HG02642 (cell line): ENCODE measurements around the gene NIF3L1.

Source experiments
- ATAC-seq: cut with Tn5 transposase; IDR thresholded peaks from one replicate; pipeline ENCODE4 v1.9.1; 2021; ENCODE audit warnings: mild to moderate bottlenecking; ENCODE audit not compliant: unreplicated experiment, poor library complexity

Gene NIF3L1, protein sequence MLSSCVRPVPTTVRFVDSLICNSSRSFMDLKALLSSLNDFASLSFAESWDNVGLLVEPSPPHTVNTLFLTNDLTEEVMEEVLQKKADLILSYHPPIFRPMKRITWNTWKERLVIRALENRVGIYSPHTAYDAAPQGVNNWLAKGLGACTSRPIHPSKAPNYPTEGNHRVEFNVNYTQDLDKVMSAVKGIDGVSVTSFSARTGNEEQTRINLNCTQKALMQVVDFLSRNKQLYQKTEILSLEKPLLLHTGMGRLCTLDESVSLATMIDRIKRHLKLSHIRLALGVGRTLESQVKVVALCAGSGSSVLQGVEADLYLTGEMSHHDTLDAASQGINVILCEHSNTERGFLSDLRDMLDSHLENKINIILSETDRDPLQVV

GRCh38 chr2:200888704-200889625 lies at the start of gene NIF3L1, which contains the start of gene PPIL3:
NIF3L1 (plus strand) TSS chr2:200889371; CDS start chr2:200891944, 2,573 bp downstream.
PPIL3 (minus strand) TSS chr2:200889077; CDS start chr2:200887615, 1,462 bp downstream.
- ATAC-seq = peak; percentile 91

- no peak for ATAC-seq
These were observed 49.7 kb upstream of the NIF3L1 start for GRCh38 chr2:200839513-200839912.

GRCh38 chr2:200843993-200844948 lies 44.9 kb upstream of the NIF3L1 start:
- ATAC-seq = no peak

GRCh38 chr2:200845194-200845593 lies 44.0 kb upstream of the NIF3L1 start:
- ATAC-seq = no peak

GRCh38 chr2:200845669-200846325 lies 43.4 kb upstream of the NIF3L1 start:
- ATAC-seq = no peak

- ATAC-seq = no peak
These were observed 41.9 kb upstream of the NIF3L1 start for GRCh38 chr2:200847269-200847668.

GRCh38 chr2:200847939-200848338 lies 41.2 kb upstream of the NIF3L1 start:
- no peak for ATAC-seq

DNA sequence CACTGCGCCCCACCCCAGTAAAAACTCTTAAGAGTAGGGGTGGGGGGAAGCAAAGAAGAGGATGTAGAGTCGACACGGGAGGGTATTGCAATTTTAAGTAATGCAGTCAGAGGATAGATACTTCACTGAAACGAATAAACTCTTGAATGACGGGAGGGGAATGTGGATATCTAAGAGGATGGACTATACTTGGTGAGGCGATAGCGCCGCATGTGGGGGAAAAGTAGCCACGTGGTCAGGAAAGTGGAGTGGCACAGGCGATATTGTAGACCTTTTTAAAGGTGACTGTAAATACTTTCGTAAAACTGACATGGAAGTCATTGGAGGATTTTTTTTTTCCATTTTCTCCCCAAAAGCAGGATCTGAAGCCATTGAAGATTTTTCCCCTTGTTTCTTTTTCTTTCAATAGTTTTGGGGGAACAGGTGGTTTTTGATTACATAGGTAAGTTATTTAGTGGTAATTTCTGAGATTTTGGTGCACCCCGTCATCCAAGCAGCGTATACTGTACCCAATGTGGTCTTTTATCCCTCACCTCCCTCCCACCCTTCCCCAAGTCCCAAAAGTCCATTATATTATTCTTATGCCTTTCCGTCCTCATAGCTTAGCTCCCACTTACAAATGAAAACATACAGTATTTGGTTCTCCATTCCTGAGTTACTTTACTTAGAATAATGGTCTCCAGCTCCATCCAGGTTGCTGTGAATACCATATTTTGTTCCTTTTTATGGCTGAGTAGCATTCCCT lies 38.5 kb upstream of the NIF3L1 start:
- ATAC-seq = no peak

DNA sequence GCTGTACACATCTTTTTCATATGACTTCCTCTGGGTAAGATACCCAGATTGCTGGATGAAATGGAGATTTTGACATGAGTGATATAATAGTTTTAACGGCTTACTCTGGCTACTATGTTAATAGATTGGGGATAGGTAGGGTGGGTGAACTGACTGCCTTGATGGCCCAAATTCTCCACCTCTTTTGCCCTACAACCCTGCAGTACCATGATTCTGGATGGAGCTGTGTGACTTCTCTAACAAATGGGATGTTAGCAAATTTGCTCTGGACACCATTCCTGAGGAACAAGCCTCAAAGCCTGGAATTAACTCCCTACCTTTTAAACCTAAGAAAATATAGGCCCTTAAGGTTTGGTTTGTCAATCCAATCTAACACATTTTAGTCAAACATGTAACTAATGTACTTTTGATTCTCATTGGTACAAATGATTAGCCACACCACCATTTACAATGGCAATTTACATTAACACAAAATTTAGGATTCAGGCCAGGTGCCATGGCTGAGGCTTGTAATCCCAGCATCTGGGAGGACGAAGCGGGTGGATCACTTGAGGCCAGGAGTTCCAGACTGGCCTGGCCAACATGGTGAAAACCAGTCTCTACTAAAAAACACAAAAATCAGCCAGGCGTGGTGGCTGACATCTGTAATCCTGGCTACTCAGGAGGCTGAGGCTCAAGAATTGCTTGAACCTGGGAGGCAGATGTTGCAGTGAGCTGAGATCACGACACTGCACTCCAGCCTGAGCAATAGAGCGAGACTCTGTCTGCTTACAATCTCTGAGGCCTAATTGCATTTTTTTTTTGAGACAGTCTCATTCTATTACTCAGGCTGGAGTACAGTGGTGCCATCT lies 37.5 kb upstream of the NIF3L1 start:
- ATAC-seq = no peak

- ATAC-seq = no peak
These were observed 36.6 kb upstream of the NIF3L1 start for GRCh38 chr2:200852605-200853004.

- no peak for ATAC-seq
These were observed 32.4 kb upstream of the NIF3L1 start for GRCh38 chr2:200856806-200857205.

DNA sequence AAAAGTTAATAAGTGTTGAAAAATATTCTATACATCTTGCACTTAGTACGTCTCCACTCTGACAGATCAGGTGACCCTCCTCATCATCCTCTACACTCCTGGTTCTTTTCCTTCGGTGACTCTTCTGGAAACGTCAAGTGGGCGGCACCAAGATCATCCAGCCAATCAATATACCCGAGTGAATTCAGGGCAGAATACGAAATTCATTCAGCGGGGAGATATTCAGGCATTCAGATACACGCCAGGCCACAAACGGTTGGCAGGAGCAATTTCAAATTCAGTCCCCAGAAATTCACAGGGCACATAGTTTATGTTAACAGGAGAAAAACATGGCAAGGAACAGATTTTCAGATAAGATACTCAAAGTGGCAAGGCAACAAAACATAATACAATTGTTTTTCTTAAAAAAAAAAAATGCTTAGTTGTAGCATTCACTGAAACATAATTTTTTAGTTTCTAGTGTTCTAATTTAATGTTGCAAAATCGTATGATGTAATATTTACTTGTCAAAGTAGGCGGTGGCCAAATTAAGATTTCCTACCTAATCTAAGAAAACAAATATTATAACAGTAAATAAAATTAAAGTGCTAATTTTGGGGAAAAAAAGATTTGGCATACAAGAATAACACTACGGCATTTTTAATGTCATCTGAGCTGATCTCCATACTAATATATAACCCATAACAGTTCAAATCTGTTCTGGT lies 28.9 kb upstream of the NIF3L1 start:
- ATAC-seq = no peak

- no peak for ATAC-seq
These were observed 27.5 kb upstream of the NIF3L1 start for GRCh38 chr2:200861617-200862155.

DNA sequence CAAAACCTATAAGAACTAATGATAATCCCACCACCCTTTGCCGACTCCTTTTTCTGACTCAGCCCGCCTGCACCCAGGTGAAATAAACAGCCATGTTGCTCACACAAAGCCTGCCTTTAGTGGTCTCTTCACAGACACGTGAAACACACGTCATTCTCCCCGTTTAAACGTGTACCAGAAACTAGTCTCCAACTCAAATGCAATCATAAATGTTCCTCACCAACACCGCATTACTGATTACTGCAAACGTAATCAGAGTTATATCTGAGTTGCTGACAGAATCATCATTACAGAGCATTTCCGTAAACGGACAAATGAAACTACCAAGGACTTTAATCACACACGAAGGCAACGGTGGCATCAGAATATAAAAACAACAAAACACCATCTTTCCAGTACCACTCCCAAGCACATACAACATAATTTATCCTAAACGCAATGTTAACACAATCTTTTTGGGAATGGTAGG lies 26.6 kb upstream of the NIF3L1 start:
- no peak for ATAC-seq

GRCh38 chr2:200863782-200864175 lies 25.4 kb upstream of the NIF3L1 start:
- ATAC-seq = peak; percentile 11

DNA sequence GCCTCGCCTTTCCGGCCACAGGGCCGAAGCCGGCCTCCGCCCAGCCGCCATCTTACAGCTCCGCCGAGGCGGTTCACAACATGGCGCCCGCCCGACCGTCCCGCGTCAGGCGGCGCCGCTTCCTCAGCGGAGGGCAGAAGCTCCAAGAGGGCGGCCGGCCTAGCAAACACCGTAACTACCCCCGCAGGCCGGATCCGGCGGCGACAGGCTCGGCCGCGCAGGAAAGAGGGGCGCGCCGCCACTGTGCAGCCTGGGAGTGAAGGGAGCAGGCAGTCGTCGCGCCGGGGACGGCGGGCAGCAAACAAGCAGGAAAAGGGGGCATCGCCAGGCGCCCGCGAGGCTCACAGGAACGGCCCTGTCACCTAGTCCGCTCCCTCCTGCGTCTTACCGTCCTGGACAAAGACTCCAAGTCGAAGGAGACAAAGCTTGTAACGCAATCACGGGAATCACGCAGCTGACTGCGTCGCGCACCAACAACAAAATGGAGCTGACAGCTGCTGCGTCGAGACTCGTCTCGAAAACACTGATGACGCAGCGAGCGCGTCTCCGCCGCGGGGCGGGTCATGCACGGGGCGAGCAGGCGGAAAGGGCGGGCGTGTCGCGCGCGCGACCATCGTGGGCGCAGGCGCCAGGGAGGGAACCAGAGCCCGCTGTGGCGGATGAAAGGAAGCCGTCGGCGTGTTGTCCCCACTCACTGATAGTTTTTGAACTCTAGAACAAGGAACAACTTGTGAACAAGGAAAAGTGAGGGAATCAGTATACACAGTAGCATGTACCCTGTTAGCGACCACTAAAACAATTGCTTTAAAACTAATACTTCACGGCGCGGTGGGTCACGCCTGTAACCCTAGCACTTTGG lies 24.8 kb upstream of the NIF3L1 start, which contains the start of gene CLK1:
TSS of gene CLK1 (minus strand) at position 483 of the 859 bp plus-strand sequence. CDS start 2,796 bp downstream, outside the sequence.
- peak; percentile 87 for ATAC-seq
